ENCODE measurements around the gene GOLGA5.
"Not testable (repeated sequence)": the region's sequence is repeated elsewhere in the genome, so short reads cannot be mapped to it uniquely, and the experiment has no call there.

GRCh38 chr14:92819680-92820535, 25.8 kb downstream of the GOLGA5 start:
- TF ChIP-seq POLR2A (IDR thresholded peaks at IDR 0.05; ENCODE audit: low read depth, low read length); POLR2AphosphoS5 (IDR thresholded peaks at IDR 0.05; ENCODE audit: low read depth, low read length); PAX5 (IDR thresholded peaks at IDR 0.05; ENCODE audit: insufficient read depth, low read length, severe bottlenecking); TAF1 (IDR thresholded peaks at IDR 0.05; ENCODE audit: low read depth, low read length); POU2F2 (IDR thresholded peaks at IDR 0.05; ENCODE audit: low read depth, low read length); SPI1 (IDR thresholded peaks at IDR 0.05; ENCODE audit: low read depth, low read length): not testable (repeated sequence)

Measured in GM12891 (cell line).